Sigmoid colon (tissue), 4 donors: ENCODE results near the gene WDTC1.

Experiments used
- CTCF ChIP-seq, 4 experiments: fragments of 450-650 bp in 3 of 4; fragments of 200-600 bp in 1 of 4; IDR thresholded peaks; one replicate each; pipeline ENCODE4 v1.5.1; 2016 to 2019; ENCODE audit warnings: antibody characterized with exemption in 4 of 4, mild to moderate bottlenecking in 3 of 4, moderate library complexity in 2 of 4
- EP300 ChIP-seq, 4 donors: sonication (generic); formaldehyde crosslinking; IDR thresholded peaks; one replicate each; pipeline ENCODE4 v1.6.1; 2017; ENCODE audit warnings: antibody characterized with exemption in 4 of 4
- POLR2A ChIP-seq, 2 donors: fragments of 450-650 bp; IDR thresholded peaks; one replicate each; pipeline ENCODE4 v1.6.1; 2016; ENCODE audit warnings: antibody characterized with exemption in 2 of 2, mild to moderate bottlenecking in 2 of 2, moderate library complexity in 2 of 2
- POLR2AphosphoS5 ChIP-seq, 4 donors: sonication (generic); formaldehyde crosslinking; IDR thresholded peaks; one replicate each; pipeline ENCODE4 v1.6.1; 2017; ENCODE audit warnings: antibody characterized with exemption in 4 of 4

- TF ChIP-seq CTCF (IDR thresholded peaks at IDR 0.05) (no peak), POLR2A (IDR thresholded peaks at IDR 0.05) (no peak), EP300 (IDR thresholded peaks at IDR 0.05) (no peak), POLR2AphosphoS5 (IDR thresholded peaks at IDR 0.05) (no peak)
Measured at GRCh38 chr1:27298632-27299384, 64.4 kb downstream of the WDTC1 start.
